ENCODE measurements around the gene ATP2B2. TPM values are rescaled to one million over a fixed set of nuclear protein-coding genes. Genes with fewer than 3 reads are reported as not detected.

The ATP2B2 gene
- total and polyA plus RNA-seq, 9 of the 15 experiments (the other 6 are each of a cell fraction or from before 2014, with no cell fraction given), result 0.06 TPM; not detected in 8

DNA sequence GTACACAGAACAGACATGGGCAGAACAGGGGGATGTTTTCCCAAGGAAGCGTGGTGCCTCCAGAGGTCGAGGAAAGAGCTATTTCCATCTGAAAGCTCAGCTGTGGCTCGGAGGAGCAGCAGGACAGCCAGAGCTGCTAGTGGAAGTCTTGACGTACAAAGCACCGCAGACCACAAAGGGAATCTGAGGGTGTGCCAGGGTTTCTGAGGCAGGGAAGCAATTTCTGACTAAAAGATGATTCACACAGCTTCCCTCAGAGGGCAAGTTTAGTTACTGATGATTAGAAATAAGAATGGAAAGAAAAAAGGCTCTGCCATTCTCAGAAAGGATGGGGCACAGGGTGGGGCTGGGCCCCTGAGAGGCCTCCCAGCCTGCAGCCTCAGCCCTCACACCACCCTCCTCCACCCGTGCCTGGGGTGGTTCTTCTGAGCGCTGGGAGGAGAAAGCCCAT, 138.7 kb downstream of the ATP2B2 start:
- Histone ChIP-seq H3K4me3 (no peak overlapping the region), H3K79me2 (ENCODE audit: control insufficient read depth, insufficient read depth, low read length) (no peaks in the 10 kb centered on the region), H3K27ac (ENCODE audit: extremely low read depth, low read depth, low read length) (no peak overlapping the region), H3K9ac (ENCODE audit: insufficient read depth in 1 of 2, low read depth in 2 of 2, low read length in 2 of 2) (peak overlapping the region in 1 of 2 experiments; percentile 47; a peak in 2 of 4 replicates), H4K20me1 (replicated peaks; ENCODE audit: control insufficient read depth, insufficient read depth, low read length) (peaks cover 7% of the 10 kb centered on the region; the same call in 1 of the 2 replicates), H3K9me3 (replicated peaks; ENCODE audit: control insufficient read depth, insufficient read depth, low read depth, low read length) (no peaks in the 10 kb centered on the region), H3K27me3 (ENCODE audit: control insufficient read depth in 2 of 2, insufficient read depth in 2 of 2, low read length in 2 of 2) (peaks cover 11 to 32% of the 10 kb centered on the region in 2 experiments), H3K9me1 (ENCODE audit: control insufficient read depth, insufficient read depth, low read length) (no peaks in the 10 kb centered on the region), H3K4me1 (replicated peaks in 1 of 2; ENCODE audit: control insufficient read depth in 2 of 2, insufficient read depth in 2 of 2, low read length in 2 of 2) (peaks cover 8 to 11% of the 10 kb centered on the region in 2 experiments; a peak in 3 of 5 replicates), H2AFZ (ENCODE audit: low read depth, low read length) (no peak overlapping the region), H3K4me2 (ENCODE audit: insufficient read depth, low read length) (no peak overlapping the region), H3K36me3 (ENCODE audit: control insufficient read depth, insufficient read depth, low read length) (no peaks in the 10 kb centered on the region)
- no TSS peak for BruUV-seq (replicated peaks)
- in situ Hi-C loops (cut with MboI) (no loop called here), intact Hi-C loops (cut with micrococcal nuclease) (no loop called here)
- WGBS (ENCODE audit: insufficient coverage, low coverage, missing lambda C conversion rate), result 3% methylated on average over 7 of the region's 7 CpGs
- ChIA-PET POLR2A (interaction anchor here (0.7 kb wide), 2 partner anchors 15 to 1212 kb away, joined by 3 read pairs; no protein-coding TSS in a partner anchor), CTCF (ENCODE audit: low intra/inter-chr PET ratio) (no interaction called here)
- ATAC-seq (no peak), DNase-seq (ENCODE audit: extremely low read depth in 1 of 4, low spot score in 3 of 4) (no peak), FAIRE-seq (no peak)
- TF ChIP-seq FUS (optimal IDR thresholded peaks at IDR 0.05; ENCODE audit: low read depth, low read length), result no peak
- 0 out of 2 replicates have a peak, but pooled peaks have one; percentile 15 for TF ChIP-seq FOSL1 (tag; conservative IDR thresholded peaks at IDR 0.05)
- TF ChIP-seq IFI16 (CRISPR knock-in tag; IDR thresholded peaks at IDR 0.05), result no peak

DNA sequence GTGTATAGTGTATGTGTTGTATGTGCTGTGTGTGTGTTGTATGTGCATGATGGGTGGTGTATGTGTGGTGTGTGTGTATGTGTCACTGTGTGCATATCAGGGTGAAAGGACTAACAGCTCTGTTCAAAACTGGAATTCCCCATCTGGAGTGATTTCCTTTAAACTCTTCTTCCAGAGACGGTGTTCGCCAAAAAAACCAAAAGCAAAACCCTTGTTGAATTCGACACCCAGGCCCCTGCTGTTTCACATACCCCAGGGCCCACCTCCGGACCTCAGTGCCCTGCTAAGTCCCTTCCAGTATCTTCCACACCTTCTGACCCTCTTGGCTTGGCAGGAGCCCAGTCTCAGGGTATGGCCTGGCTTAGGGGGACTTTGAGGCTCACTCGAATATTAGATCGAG, 139.6 kb downstream of the ATP2B2 start:
- H4K20me1 ChIP-seq (replicated peaks; ENCODE audit: control insufficient read depth, insufficient read depth, low read length), result peaks cover 7% of the 10 kb centered on the region; the same call in 1 of the 2 replicates
- BruUV-seq (replicated peaks), result no TSS peak
- CTCF ChIA-PET (ENCODE audit: low intra/inter-chr PET ratio), result no interaction called here
- POLR2A ChIA-PET, result no interaction called here
- in situ Hi-C loops (cut with MboI), result no loop called here
- WGBS (ENCODE audit: insufficient coverage, low coverage, missing lambda C conversion rate), result 4% methylated on average over 6 of the region's 6 CpGs
- H3K79me2 ChIP-seq (ENCODE audit: control insufficient read depth, insufficient read depth, low read length), result no peaks in the 10 kb centered on the region
- H3K4me2 ChIP-seq (ENCODE audit: insufficient read depth, low read length), result no peak overlapping the region
- no peak overlapping the region for H3K9ac ChIP-seq (ENCODE audit: insufficient read depth in 1 of 2, low read depth in 2 of 2, low read length in 2 of 2)
- H3K4me1 ChIP-seq (replicated peaks in 1 of 2; ENCODE audit: control insufficient read depth in 2 of 2, insufficient read depth in 2 of 2, low read length in 2 of 2), result peaks cover 6 to 8% of the 10 kb centered on the region in 2 experiments; a peak in 3 of 5 replicates
- H3K27ac ChIP-seq (ENCODE audit: extremely low read depth, low read depth, low read length), result no peak overlapping the region
- H2AFZ ChIP-seq (ENCODE audit: low read depth, low read length), result no peak overlapping the region
- peaks cover 20 to 37% of the 10 kb centered on the region in 2 experiments for H3K27me3 ChIP-seq (ENCODE audit: control insufficient read depth in 2 of 2, insufficient read depth in 2 of 2, low read length in 2 of 2)
- no peak for DNase-seq (ENCODE audit: extremely low read depth in 1 of 4, low spot score in 3 of 4)
- H3K9me1 ChIP-seq (ENCODE audit: control insufficient read depth, insufficient read depth, low read length), result no peaks in the 10 kb centered on the region
- no peak overlapping the region for H3K4me3 ChIP-seq
- no peaks in the 10 kb centered on the region for H3K9me3 ChIP-seq (replicated peaks; ENCODE audit: control insufficient read depth, insufficient read depth, low read depth, low read length)
- no peak for ATAC-seq
- H3K36me3 ChIP-seq (ENCODE audit: control insufficient read depth, insufficient read depth, low read length), result no peaks in the 10 kb centered on the region
- no peak for FAIRE-seq
- intact Hi-C loops (cut with micrococcal nuclease), result no loop called here
- TF ChIP-seq ZNF354B (CRISPR knock-in tag; IDR thresholded peaks at IDR 0.05), result no peak
- no peak for TF ChIP-seq ZNF133 (CRISPR knock-in tag; IDR thresholded peaks at IDR 0.05)
- no peak for TF ChIP-seq ATF1 (CRISPR knock-in tag; IDR thresholded peaks at IDR 0.05)
- no peak for TF ChIP-seq ATF1 (tag; IDR thresholded peaks at IDR 0.05)
- TF ChIP-seq KDM1A (IDR thresholded peaks at IDR 0.05), result no peak
- TF ChIP-seq FOXJ3 (CRISPR knock-in tag; IDR thresholded peaks at IDR 0.05), result no peak
- TF ChIP-seq, protein P1, sequence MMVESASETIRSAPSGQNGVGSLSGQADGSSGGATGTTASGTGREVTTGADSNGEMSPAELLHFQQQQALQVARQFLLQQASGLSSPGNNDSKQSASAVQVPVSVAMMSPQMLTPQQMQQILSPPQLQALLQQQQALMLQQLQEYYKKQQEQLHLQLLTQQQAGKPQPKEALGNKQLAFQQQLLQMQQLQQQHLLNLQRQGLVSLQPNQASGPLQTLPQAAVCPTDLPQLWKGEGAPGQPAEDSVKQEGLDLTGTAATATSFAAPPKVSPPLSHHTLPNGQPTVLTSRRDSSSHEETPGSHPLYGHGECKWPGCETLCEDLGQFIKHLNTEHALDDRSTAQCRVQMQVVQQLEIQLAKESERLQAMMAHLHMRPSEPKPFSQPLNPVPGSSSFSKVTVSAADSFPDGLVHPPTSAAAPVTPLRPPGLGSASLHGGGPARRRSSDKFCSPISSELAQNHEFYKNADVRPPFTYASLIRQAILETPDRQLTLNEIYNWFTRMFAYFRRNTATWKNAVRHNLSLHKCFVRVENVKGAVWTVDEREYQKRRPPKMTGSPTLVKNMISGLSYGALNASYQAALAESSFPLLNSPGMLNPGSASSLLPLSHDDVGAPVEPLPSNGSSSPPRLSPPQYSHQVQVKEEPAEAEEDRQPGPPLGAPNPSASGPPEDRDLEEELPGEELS (CRISPR knock-in tag; IDR thresholded peaks at IDR 0.05; ENCODE audit: borderline replicate concordance), result no peak
- no peak for TF ChIP-seq ZNF408 (CRISPR knock-in tag; IDR thresholded peaks at IDR 0.05; ENCODE audit: low read depth)
- TF ChIP-seq ZNF449 (CRISPR knock-in tag; IDR thresholded peaks at IDR 0.05), result no peak
- TF ChIP-seq NFIX (CRISPR knock-in tag; IDR thresholded peaks at IDR 0.05; ENCODE audit: low read depth), result no peak
